HEK293T (cell line): ENCODE measurements around the gene XPO4.

Source experiments
- ARNT ChIP-seq: fragments of 450-650 bp; IDR thresholded peaks from 2 replicates; pipeline ENCODE4 v1.6.1; 2017; ENCODE audit warnings: mild to moderate bottlenecking
- BHLHE40 ChIP-seq: fragments of 450-650 bp; IDR thresholded peaks from 2 replicates; pipeline ENCODE4 v1.6.1; 2016; ENCODE audit warnings: mild to moderate bottlenecking, moderate library complexity, borderline replicate concordance
- ELF4 ChIP-seq: fragments of 450-650 bp; IDR thresholded peaks from 2 replicates; pipeline ENCODE4 v1.6.1; 2017; ENCODE audit warnings: antibody characterized with exemption
- FOXK2 ChIP-seq: fragments of 450-650 bp; IDR thresholded peaks from 2 replicates; pipeline ENCODE4 v1.6.1; 2016; ENCODE audit warnings: mild to moderate bottlenecking
- FOXM1 ChIP-seq: fragments of 450-650 bp; IDR thresholded peaks from 2 replicates; pipeline ENCODE4 v1.6.1; 2017; ENCODE audit warnings: mild to moderate bottlenecking, borderline replicate concordance
- HDGF ChIP-seq: fragments of 450-650 bp; IDR thresholded peaks from 2 replicates; pipeline ENCODE4 v1.6.1; 2017; ENCODE audit warnings: antibody characterized with exemption, borderline replicate concordance
- L3MBTL2 ChIP-seq: fragments of 450-650 bp; conservative IDR thresholded peaks from 2 replicates; pipeline ENCODE4 v1.6.1; 2016; ENCODE audit warnings: mild to moderate bottlenecking
- LEF1 ChIP-seq: fragments of 450-650 bp; IDR thresholded peaks from 2 replicates; pipeline ENCODE4 v1.6.1; 2017; ENCODE audit warnings: mild to moderate bottlenecking, borderline replicate concordance
- SP1 ChIP-seq: fragments of 450-650 bp; IDR thresholded peaks from 2 replicates; pipeline ENCODE4 v1.6.1; 2017
- SUZ12 ChIP-seq: fragments of 450-650 bp; IDR thresholded peaks from 2 replicates; pipeline ENCODE4 v1.6.1; 2016; ENCODE audit warnings: mild to moderate bottlenecking
- TARDBP ChIP-seq: fragments of 450-650 bp; IDR thresholded peaks from 2 replicates; pipeline ENCODE4 v1.6.1; 2016
- ZNF384 ChIP-seq: fragments of 450-650 bp; IDR thresholded peaks from 2 replicates; pipeline ENCODE4 v1.6.1; 2016

- TF ChIP-seq SP1 = no peak
- no peak for TF ChIP-seq SUZ12
- no peak for TF ChIP-seq BHLHE40
- TF ChIP-seq LEF1 = no peak
- TF ChIP-seq L3MBTL2 = no peak
- no peak for TF ChIP-seq FOXK2
- no peak for TF ChIP-seq ARNT
- TF ChIP-seq TARDBP = no peak
- no peak for TF ChIP-seq HDGF
- TF ChIP-seq ZNF384 = no peak
- no peak for TF ChIP-seq ELF4
- TF ChIP-seq FOXM1 = no peak
Measured at GRCh38 chr13:20833900-20834679, 68.5 kb downstream of the XPO4 start.
